Psoas muscle (tissue), 8 donors: Measurements from ENCODE around the gene COL23A1. TPM values are rescaled to one million over a fixed set of nuclear protein-coding genes. Genes with fewer than 3 reads are reported as not detected.
A peak's percentile ranks its signal among the peaks of the same experiment; 100 is the strongest.

Experiments
- ATAC-seq, 4 donors: fragments of 200-7000 bp; cut with Tn5 transposase; one replicate each; pipeline ENCODE4 v1.9.1; 2020; ENCODE audit warnings: moderate library complexity in 3 of 4, mild to moderate bottlenecking in 2 of 4
- DNase-seq, 2 donors: peaks; one replicate each; pipeline ENCODE4 v3.0.0-alpha.2; 2020
- H3K27ac ChIP-seq: fragments of 200-600 bp; one replicate; pipeline ENCODE4 v1.8.0; 2022
- H3K27me3 ChIP-seq, 3 donors: fragments of 200-600 bp in 1 of 3; one replicate each; pipeline versions ENCODE4 v1.6.1 to v1.8.0; 2013 to 2022; ENCODE audit warnings: low read length in 2 of 3, mild to moderate bottlenecking in 2 of 3, moderate library complexity in 1 of 3; ENCODE audit not compliant: insufficient read depth in 3 of 3
- H3K36me3 ChIP-seq, 2 donors: fragments of 200-600 bp in 1 of 2; one replicate each; pipeline versions ENCODE4 v1.6.1 to v1.8.0; 2013 to 2022; ENCODE audit warnings: low read depth in 1 of 2, mild to moderate bottlenecking in 1 of 2, moderate library complexity in 1 of 2; ENCODE audit not compliant: insufficient read depth in 1 of 2
- H3K4me1 ChIP-seq: fragments of 200-600 bp; one replicate; pipeline ENCODE4 v1.8.0; 2022
- H3K4me3 ChIP-seq: fragments of 200-600 bp; one replicate; pipeline ENCODE4 v1.8.0; 2022; ENCODE audit warnings: mild to moderate bottlenecking
- H3K9me3 ChIP-seq: fragments of 200-600 bp; one replicate; pipeline ENCODE4 v1.8.0; 2022
- WGBS, 3 donors: extraction: QIAGEN DNeasy Blood & Tissue Kit; methylation state at CpG; one replicate each; pipeline versions ENCODE4 v1.1.6 to v1.1.7; 2013; 5-methylcytosine and 5-hydroxymethylcytosine counted together
- intact Hi-C, 2 donors: fragments of 100-400 bp; cut with DNase I; formaldehyde crosslinking; loops; one replicate each; pipeline versions ENCODE4 v1.11.0 to v1.14.2; 2022
- polyA plus RNA-seq, 3 donors: library from polyadenylated mRNA; stranded (reverse); fragments of 200-250 nt; gene quantifications; one replicate each; pipeline ENCODE4 v1.2.3, GENCODE V29; 2013
- total RNA-seq, 4 donors: library from RNA; stranded (reverse); fragmentation: NEBNext Ultra II Directional in 2 of 4; extraction: Animal tissue kit (Norgen Biotek cat#: 25700) in 2 of 4; gene quantifications; one replicate each; pipeline versions ENCODE4 v1.2.1 to v1.2.4, GENCODE V29; 2021 to 2023
- TF ChIP-seq, protein P1 (sequence below): fragments of 200-600 bp; IDR thresholded peaks from one replicate; pipeline ENCODE4 v1.8.0; 2022; ENCODE audit warnings: antibody characterized with exemption
- donor health status: healthy with polysubstance abuse.
- donor health status: DM: no; HTN: no; CAD: no; lungs with moderate emphysema.
- donor health status: Bipolar disorder and iron deficiency.
- donor health status: healthy.
- donor health status: DM: yes; HTN: yes; CAD: no.
- donor health status: DM: no; HTN: no; CAD: no.
- donor health status: DM: no; HTN: no; CAD: no.
- donor health status: DM: yes; HTN: yes; CAD: no.

COL23A1 gene
- total and polyA plus RNA-seq, 7 donors, result 0.66 to 3.0 (median 1.2) TPM

DNA sequence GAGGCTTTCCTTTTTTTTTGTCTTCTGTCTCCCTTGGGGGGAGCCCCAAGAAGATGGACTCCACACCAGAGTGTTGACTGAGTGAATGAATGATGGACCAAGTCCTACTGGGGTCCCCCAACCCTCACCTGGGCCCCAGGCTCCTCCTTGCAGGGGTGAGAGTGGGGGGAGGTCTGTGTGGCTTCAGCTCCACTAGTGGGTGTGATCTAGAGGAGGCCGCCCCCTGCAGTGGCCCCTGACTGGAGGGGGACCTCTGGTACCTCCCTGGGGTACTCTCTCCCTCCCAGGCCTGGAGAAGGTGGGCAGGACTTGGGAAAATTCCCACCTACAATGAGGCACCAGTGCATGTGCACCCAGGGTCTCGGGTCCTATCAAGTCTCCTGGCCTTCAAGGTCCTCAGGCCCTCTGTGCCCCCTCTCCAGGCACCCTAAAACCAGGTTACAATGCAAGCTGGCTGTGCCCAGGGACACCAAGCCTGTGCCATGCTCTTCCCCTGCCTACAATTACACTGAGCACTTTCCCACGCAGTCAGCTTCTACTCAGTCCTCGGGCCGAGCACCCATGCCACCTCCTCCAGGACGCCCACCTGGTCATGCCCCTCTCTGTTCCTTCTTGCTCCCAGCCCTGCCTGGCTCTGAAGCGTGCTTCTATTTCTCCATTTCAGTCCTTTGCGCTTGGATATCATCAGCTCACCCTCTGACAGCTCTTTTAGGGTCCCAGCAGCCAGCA is 240.4 kb downstream of the COL23A1 start:
- whole genome bisulfite sequencing, 3 donors, result 96 to 98% (median 97%) methylated on average over 7 to 8 of the region's 8 CpGs
- intact Hi-C loops, result no loop called here
- TF ChIP-seq, protein P1, sequence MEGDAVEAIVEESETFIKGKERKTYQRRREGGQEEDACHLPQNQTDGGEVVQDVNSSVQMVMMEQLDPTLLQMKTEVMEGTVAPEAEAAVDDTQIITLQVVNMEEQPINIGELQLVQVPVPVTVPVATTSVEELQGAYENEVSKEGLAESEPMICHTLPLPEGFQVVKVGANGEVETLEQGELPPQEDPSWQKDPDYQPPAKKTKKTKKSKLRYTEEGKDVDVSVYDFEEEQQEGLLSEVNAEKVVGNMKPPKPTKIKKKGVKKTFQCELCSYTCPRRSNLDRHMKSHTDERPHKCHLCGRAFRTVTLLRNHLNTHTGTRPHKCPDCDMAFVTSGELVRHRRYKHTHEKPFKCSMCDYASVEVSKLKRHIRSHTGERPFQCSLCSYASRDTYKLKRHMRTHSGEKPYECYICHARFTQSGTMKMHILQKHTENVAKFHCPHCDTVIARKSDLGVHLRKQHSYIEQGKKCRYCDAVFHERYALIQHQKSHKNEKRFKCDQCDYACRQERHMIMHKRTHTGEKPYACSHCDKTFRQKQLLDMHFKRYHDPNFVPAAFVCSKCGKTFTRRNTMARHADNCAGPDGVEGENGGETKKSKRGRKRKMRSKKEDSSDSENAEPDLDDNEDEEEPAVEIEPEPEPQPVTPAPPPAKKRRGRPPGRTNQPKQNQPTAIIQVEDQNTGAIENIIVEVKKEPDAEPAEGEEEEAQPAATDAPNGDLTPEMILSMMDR, result no peak
- Histone ChIP-seq H3K9me3 (no peaks in the 10 kb centered on the region), H3K4me1 (no peaks in the 10 kb centered on the region), H3K27ac (no peak overlapping the region), H3K4me3 (no peak overlapping the region), H3K36me3 (no peaks in the 10 kb centered on the region), H3K27me3 (no peaks in the 10 kb centered on the region)
- no peak for ATAC-seq
- peak in 1 of 2 donors; percentile 23 for DNase-seq

DNA sequence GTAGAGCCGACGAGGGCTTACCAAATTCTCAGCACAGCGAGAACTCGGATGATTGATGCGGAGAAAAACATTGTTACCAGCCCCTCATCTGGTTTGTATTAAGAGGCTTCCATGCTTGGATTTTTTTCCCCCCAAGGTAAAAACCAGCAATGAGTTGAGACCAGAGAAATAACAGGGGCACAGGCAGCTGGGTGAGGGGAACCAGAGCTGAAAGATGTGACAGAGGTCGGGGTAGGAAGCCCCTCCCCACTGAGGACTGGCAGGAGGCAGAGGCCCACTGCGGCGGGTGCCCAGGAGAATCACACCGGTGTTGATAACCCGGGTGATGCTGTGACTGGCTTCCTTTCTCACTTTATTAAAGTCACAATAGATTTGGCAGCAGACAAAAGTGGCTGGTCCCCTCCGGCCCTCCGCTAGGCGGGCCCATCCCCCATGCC is 241.1 kb downstream of the COL23A1 start:
- WGBS, 3 donors, result 78 to 81% (median 80%) methylated on average over 13 of the region's 13 CpGs
- Histone ChIP-seq H3K4me1 (no peaks in the 10 kb centered on the region), H3K27me3 (no peaks in the 10 kb centered on the region), H3K4me3 (no peak overlapping the region), H3K9me3 (no peaks in the 10 kb centered on the region), H3K27ac (no peak overlapping the region), H3K36me3 (no peaks in the 10 kb centered on the region)
- DNase-seq (peak in 1 of 2 donors; percentile 22), ATAC-seq (no peak)
- TF ChIP-seq, protein P1, result no peak
- intact Hi-C loops, result no loop called here

DNA sequence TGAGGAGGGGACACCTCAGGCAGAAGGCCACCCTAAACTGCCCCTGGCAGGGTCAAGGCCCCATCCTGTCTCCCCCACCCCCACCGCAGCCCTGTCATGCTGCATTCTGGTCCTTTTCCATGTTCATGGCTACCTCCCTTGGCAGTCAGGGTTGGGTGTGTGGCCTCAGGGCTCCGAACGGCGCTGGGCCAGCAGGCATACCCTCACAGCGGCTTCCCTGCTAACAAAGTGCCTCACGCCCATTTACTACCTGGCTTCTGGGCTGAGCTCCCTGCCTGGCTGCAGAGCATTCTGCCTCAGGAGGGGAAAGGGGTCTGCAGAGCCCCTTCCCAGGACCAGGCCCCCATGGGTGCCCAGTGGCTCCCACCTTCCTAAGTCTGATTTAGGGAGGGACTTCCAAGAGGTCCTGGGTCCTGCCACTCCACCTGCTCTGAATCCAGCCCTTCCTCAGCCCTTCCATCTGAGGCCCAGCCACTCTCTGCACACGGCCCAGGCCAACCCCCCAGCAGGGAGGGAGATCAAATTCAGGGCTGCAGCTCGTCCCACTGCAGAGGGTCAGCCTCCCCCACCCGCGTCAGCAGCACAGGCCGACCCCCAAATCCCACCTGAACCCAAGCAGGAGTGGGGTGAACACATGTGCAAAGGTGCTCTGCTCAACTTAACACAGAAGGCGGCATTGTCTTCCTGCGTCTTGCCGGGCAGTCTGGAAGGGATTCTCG is 241.7 kb downstream of the COL23A1 start:
- Histone ChIP-seq H3K27ac (no peak overlapping the region), H3K27me3 (no peaks in the 10 kb centered on the region), H3K4me1 (no peaks in the 10 kb centered on the region), H3K36me3 (no peaks in the 10 kb centered on the region), H3K4me3 (no peak overlapping the region), H3K9me3 (no peaks in the 10 kb centered on the region)
- DNase-seq (peak in 1 of 2 donors; percentile 34), ATAC-seq (no peak)
- TF ChIP-seq, protein P1, result no peak
- intact Hi-C loops, result no loop called here
- WGBS, 3 donors, result 78 to 82% (median 80%) methylated on average over 15 of the region's 15 CpGs

DNA sequence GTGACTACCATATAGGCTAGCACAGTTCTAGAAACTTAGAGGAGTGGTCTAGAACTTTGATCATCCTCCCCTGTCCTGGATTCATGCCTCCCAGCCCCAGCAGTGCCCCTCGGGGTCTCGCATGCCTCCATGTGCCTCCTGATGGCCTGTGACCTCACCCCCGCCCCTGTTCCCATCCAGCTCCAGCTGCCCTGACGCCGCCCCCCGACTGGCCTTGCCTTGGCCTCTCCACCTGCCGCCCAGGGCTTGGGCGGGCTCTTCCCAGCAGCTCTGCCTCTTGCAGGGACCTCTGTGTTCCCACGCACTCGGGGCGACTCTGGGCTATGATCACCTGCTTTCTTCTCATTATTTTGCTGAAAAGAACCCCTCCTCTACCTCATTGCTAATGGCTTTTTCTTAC is 242.2 kb downstream of the COL23A1 start:
- Histone ChIP-seq H3K36me3 (no peaks in the 10 kb centered on the region), H3K4me3 (no peak overlapping the region), H3K9me3 (no peaks in the 10 kb centered on the region), H3K27ac (no peak overlapping the region), H3K4me1 (no peaks in the 10 kb centered on the region), H3K27me3 (no peaks in the 10 kb centered on the region)
- TF ChIP-seq, protein P1, result no peak
- WGBS, 3 donors, result 83 to 92% (median 89%) methylated on average over 11 of the region's 11 CpGs
- intact Hi-C loops, result no loop called here
- DNase-seq (no peak), ATAC-seq (no peak)
